HAP-1 (cell line): Measurements from ENCODE around the gene XRCC6.

Source experiments
- DNase-seq, 2 experiments: peaks; one replicate each; pipeline ENCODE4 v3.0.0-alpha.2; 2016 to 2020; ENCODE audit warnings: low spot score in 2 of 2
- H3K27me3 ChIP-seq: fragments of 250-450 bp; sonication (Bioruptor Pico); 2 replicates; pipeline ENCODE4 v1.5.1; 2020; ENCODE audit warnings: low read depth, mild to moderate bottlenecking, moderate library complexity
- H3K36me3 ChIP-seq: fragments of 250-450 bp; sonication (Bioruptor Pico); replicated peaks from 2 replicates; pipeline ENCODE4 v1.5.1; 2020; ENCODE audit warnings: mild to moderate bottlenecking
- H3K4me1 ChIP-seq: fragments of 250-450 bp; sonication (Bioruptor Pico); 2 replicates; pipeline ENCODE4 v1.5.1; 2020; ENCODE audit warnings: mild to moderate bottlenecking
- H3K4me3 ChIP-seq: fragments of 250-450 bp; sonication (Bioruptor Pico); 2 replicates; pipeline ENCODE4 v1.5.1; 2020; ENCODE audit warnings: mild to moderate bottlenecking, moderate library complexity
- H3K9me3 ChIP-seq: fragments of 250-450 bp; sonication (Bioruptor Pico); 2 replicates; pipeline ENCODE4 v1.5.1; 2020; ENCODE audit warnings: mild to moderate bottlenecking, moderate library complexity
- in situ Hi-C: fragments of 300-500 bp; cut with MboI; formaldehyde crosslinking; loops from 3 replicates; pipeline ENCODE4 v1.14.3; 2020; ENCODE audit warnings: low sequenced_read_pairs, inconsistent platforms, mixed read lengths

XRCC6 gene

DNA sequence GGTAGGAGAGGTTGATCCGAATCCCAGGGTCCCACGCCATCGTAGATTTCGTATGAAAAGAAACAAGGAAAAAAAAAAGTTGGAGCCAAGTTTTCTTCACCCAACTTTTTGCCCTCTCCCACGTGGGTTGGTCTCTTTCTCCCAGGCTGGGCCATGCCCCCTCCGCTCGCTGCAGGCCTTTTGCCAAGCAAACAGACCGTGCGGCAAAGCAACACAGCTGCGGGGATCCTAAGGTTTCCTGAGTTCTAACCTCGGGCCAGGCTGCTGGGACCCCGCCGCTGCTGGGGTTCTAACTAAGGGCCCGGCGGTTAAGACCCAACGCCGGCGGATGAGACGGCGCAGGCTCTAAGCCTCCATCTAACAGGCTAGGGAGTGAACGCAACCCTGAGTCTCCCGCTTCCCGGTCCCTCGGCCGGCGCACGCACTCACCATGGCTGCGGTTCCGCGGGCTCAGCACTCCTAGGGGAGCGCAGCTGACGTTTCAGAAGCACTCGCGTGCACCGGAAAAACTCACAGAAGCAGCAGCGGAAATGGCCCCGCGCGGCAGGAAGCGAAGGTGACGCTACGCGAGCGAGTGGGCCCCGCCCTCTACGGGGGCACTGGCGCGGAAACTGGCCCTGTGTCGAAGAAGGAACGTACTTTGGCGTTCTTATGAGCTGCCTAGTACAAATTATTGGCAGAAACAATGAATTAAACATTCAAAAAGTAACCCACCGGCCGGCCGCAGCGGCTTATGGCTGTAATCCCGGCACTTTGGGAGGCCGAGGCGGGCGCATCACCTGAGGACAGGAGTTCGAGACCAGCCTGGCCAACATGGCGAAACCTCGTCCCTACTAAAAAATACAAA is 67.5 kb downstream of the XRCC6 start, which contains the start of gene SNU13:
TSS of gene SNU13 (minus strand) at position 503 of the 847 bp plus-strand sequence. CDS start at position 432, 71 bp downstream.
- no peaks in the 10 kb centered on the region; the same call in 1 of the 2 replicates for H3K4me1 ChIP-seq
- H3K9me3 ChIP-seq, result no peaks in the 10 kb centered on the region; the same call in 1 of the 2 replicates
- DNase-seq, result peak; percentile 92 to 93
- in situ Hi-C loops, result no loop called here
- peak within 1 kb of the TSS; percentile 89 for H3K4me3 ChIP-seq
- H3K36me3 ChIP-seq, result 0 out of 2 replicates have a peak, but pooled peaks cover 7% of the 10 kb centered on the region
- H3K27me3 ChIP-seq, result no peaks in the 10 kb centered on the region

- Histone ChIP-seq H3K36me3 (peaks cover 6% of the 10 kb centered on the region; the same call in 1 of the 2 replicates), H3K9me3 (no peaks in the 10 kb centered on the region), H3K27me3 (no peaks in the 10 kb centered on the region), H3K4me1 (no peaks in the 10 kb centered on the region; the same call in 1 of the 2 replicates), H3K4me3 (no peak overlapping the region)
- no peak for DNase-seq
- in situ Hi-C loops, result no loop called here
Measured at GRCh38 chr22:41690476-41690875, 69.4 kb downstream of the XRCC6 start.

- Histone ChIP-seq H3K9me3 (no peaks in the 10 kb centered on the region), H3K4me1 (peaks cover 5% of the 10 kb centered on the region; the same call in 1 of the 2 replicates), H3K4me3 (no peak overlapping the region), H3K36me3 (peaks cover 6% of the 10 kb centered on the region; the same call in 1 of the 2 replicates), H3K27me3 (no peaks in the 10 kb centered on the region)
- in situ Hi-C loops, result loop anchor here (5.0 kb wide), 1 partner anchor 247 kb away; no protein-coding TSS in a partner anchor
- no peak for DNase-seq
Measured at GRCh38 chr22:41695211-41695610, 74.1 kb downstream of the XRCC6 start.

DNA sequence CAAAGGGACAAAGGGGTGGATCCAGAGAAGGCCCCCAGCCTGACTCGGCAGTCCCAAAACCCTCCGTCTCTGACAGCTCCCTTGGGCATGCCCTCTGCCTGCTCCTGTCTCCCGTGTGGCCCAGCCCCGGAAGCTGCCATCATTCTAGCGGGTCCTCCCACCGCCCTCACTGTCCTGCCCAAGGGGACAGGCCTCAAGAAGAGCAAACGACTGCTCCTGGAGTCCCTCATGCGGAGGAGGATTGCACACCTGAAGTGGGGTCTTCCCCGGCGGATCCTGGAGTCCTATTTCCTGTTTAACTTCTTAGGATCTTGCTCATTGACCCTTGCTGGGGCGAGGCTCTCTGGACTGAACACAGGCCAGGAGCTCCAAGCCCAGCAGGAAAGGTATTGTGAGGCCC is 75.6 kb downstream of the XRCC6 start:
- peaks cover 6% of the 10 kb centered on the region; the same call in 1 of the 2 replicates for H3K36me3 ChIP-seq
- DNase-seq, result no peak
- peaks cover 5% of the 10 kb centered on the region; the same call in 1 of the 2 replicates for H3K4me1 ChIP-seq
- no peaks in the 10 kb centered on the region for H3K27me3 ChIP-seq
- H3K9me3 ChIP-seq, result no peaks in the 10 kb centered on the region
- no peak overlapping the region for H3K4me3 ChIP-seq
- in situ Hi-C loops, result loop anchor here (5.0 kb wide), 1 partner anchor 246 kb away; no protein-coding TSS in a partner anchor

DNA sequence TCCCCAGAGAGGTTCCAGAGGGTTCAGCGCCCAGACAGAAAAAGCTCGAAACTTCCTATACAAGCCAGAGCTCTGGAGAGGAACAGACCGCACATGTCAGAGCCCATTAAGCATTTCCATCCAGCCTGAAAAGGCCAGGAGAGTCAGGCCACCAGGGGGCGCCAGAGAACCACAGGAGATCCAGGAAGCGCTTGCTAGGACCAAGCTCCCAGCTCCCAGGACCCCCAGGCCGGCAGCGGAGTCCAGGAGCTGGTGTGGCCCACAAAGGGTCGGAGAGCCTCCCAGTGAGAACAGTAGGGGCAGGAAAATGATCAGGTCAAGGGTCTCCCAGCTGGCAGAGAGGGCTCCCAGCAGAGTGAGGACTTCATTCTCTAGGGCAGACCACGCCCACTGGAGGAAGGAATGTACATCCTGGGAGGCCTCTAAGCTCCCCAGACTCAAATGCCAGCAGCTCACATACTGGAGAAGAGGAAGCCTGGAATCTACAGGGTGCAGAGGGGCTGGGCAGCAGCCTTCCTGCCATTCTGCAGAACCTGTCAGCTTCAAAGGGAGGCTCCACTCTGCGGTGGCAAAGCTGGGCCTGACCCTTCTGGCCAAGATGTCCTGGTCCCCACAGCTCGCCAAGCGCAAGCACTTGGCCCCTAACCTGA is 76.2 kb downstream of the XRCC6 start:
- no peaks in the 10 kb centered on the region for H3K27me3 ChIP-seq
- no peak overlapping the region for H3K4me3 ChIP-seq
- no peaks in the 10 kb centered on the region for H3K9me3 ChIP-seq
- peaks cover 5% of the 10 kb centered on the region; the same call in 1 of the 2 replicates for H3K4me1 ChIP-seq
- peak; percentile 74 to 97 for DNase-seq
- H3K36me3 ChIP-seq, result peaks cover 6% of the 10 kb centered on the region; the same call in 1 of the 2 replicates
- in situ Hi-C loops, result loop anchor here (5.0 kb wide), 1 partner anchor 245 kb away; no protein-coding TSS in a partner anchor

GRCh38 chr22:41699264-41700107 is 78.4 kb downstream of the XRCC6 start, which contains the start of gene MEI1:
Gene MEI1, plus strand, starts transcription at chr22:41699503. Its CDS starts 36 bp downstream, at chr22:41699539.
- Histone ChIP-seq H3K36me3 (no peaks in the 10 kb centered on the region), H3K4me1 (peaks cover 5% of the 10 kb centered on the region; the same call in 1 of the 2 replicates), H3K9me3 (no peaks in the 10 kb centered on the region), H3K4me3 (no peak within 1 kb of the TSS), H3K27me3 (no peaks in the 10 kb centered on the region)
- in situ Hi-C loops, result loop anchor here (5.0 kb wide), 1 partner anchor 243 kb away; no protein-coding TSS in a partner anchor
- DNase-seq, result no peak

DNA sequence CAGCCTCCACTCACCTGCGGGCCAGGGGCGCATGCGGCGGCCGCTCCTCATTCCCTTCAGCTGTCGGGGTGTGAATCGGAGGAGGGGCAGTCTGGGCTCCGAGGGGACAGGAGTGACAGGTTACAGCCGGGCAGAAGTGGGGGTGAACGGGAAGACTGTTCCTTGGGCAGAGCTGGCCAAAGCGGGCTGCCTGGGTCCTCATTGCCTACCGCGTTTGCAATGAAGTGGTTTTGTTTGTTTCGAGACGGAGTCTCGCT is 78.9 kb downstream of the XRCC6 start:
- H3K4me1 ChIP-seq, result peaks cover 5% of the 10 kb centered on the region; the same call in 1 of the 2 replicates
- no peaks in the 10 kb centered on the region for H3K9me3 ChIP-seq
- DNase-seq, result no peak
- no peak overlapping the region for H3K4me3 ChIP-seq
- in situ Hi-C loops, result no loop called here
- H3K27me3 ChIP-seq, result no peaks in the 10 kb centered on the region
- no peaks in the 10 kb centered on the region for H3K36me3 ChIP-seq

DNA sequence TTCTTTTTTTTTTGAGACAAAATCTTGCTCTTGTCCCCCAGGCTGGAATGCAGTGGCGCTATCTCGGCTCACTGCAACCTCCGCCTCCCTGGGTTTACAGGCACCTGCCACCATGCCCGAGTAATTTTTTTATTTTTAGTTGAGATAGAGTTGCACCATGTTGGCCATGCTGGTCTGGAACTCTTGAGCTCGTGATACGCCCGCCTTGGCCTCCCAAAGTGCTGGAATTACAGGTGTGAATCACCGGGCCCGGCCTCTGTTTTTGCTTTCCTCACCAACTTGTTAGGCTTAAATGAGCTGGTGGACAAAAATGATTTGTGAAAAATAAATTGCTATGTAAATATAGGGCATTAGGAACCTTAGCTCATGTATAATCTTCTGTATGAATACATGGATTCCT is 81.7 kb downstream of the XRCC6 start:
- Histone ChIP-seq H3K4me3 (no peak overlapping the region), H3K36me3 (no peaks in the 10 kb centered on the region), H3K9me3 (no peaks in the 10 kb centered on the region), H3K4me1 (no peaks in the 10 kb centered on the region), H3K27me3 (peaks cover 2% of the 10 kb centered on the region)
- no peak for DNase-seq
- in situ Hi-C loops, result no loop called here

DNA sequence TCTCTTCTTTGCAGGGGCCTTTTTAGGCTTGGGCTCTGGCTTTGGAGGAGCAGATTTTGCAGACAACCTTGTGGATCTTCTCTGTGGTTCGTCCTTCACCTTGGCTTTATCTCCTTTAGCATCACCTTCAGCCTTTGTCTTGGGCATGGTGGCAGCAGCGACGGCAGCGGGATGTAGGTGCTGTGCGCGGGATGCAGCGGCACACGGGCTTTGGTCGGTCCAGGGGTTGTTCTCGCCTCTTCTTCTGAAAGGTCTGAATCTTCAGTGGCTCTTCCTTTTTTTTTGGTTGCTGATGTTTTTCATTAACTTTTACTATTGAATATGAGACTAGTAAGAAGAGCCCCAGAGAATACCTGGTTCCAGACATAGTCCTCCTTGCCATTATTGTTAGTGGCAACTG is 88.2 kb downstream of the XRCC6 start:
- in situ Hi-C loops, result no loop called here
- no peak for DNase-seq
- Histone ChIP-seq H3K36me3 (no peaks in the 10 kb centered on the region), H3K27me3 (peaks cover 18% of the 10 kb centered on the region), H3K4me3 (no peak overlapping the region), H3K9me3 (no peaks in the 10 kb centered on the region), H3K4me1 (no peaks in the 10 kb centered on the region)

GRCh38 chr22:41713004-41713403 is 91.9 kb downstream of the XRCC6 start:
- Histone ChIP-seq H3K27me3 (peaks cover 13% of the 10 kb centered on the region), H3K4me1 (no peaks in the 10 kb centered on the region), H3K9me3 (no peaks in the 10 kb centered on the region), H3K4me3 (no peak overlapping the region), H3K36me3 (no peaks in the 10 kb centered on the region)
- in situ Hi-C loops, result no loop called here
- no peak for DNase-seq
